ENCODE data around the gene EIF4A3. TPM values are rescaled to one million over a fixed set of nuclear protein-coding genes. Genes with fewer than 3 reads are reported as not detected.

EIF4A3 gene
- total RNA-seq, 4 donors from 2014 or later = 37.0 to 74.5 (median 55.8) TPM

Small RNAs within 50 kb of the gene (small RNA-seq; reads per million reads assigned to genes)
- gene AC087741.2 = 0 reads per million in 4 donors
- gene MIR1268B = 0 reads per million in 4 donors

Other genes starting within 250 kb of the EIF4A3 start
- 10 to 100 TPM; 12.3 to 22.4 (median 18.1) TPM for gene TBC1D16, start 111.3 kb downstream of the EIF4A3 start, total RNA-seq
- gene CCDC40, start 110.5 kb downstream of the EIF4A3 start, total RNA-seq = 1 to 10 TPM in 3 of 4 donors, under 1 TPM in 1; 0.75 to 2.8 (median 2.0) TPM
- 10 to 100 TPM; 54.6 to 96.5 (median 81.4) TPM for gene GAA, start 45.5 kb downstream of the EIF4A3 start, total RNA-seq
- under 1 TPM in 3 of 4 donors, not detected in 1; 0.14 to 0.75 (median 0.48) TPM for gene CARD14, start 22.9 kb upstream of the EIF4A3 start, total RNA-seq
- gene SGSH, start 73.2 kb upstream of the EIF4A3 start, total RNA-seq = 10 to 100 TPM; 26.2 to 66.2 (median 39.9) TPM
- 10 to 100 TPM; 13.2 to 24.7 (median 17.0) TPM for gene SLC26A11, start 73.3 kb upstream of the EIF4A3 start, total RNA-seq
- gene RNF213, start 113.7 kb upstream of the EIF4A3 start, total RNA-seq = 100 to 1,000 TPM; 113 to 174 (median 159) TPM

All from transverse colon (tissue), 4 donors.